ENCODE data around the gene MCU.

GRCh38 chr10:72846238-72846637 is 154.3 kb downstream of the MCU start:
- TF ChIP-seq TAF1 (IDR thresholded peaks at IDR 0.05; ENCODE audit: borderline replicate concordance, insufficient read depth, low read length) (no peak), SIN3A (IDR thresholded peaks at IDR 0.05; ENCODE audit: borderline replicate concordance, insufficient read depth, low read length) (no peak)

Data from PFSK-1 (cell line).